Measurements from ENCODE around the gene PDE3A.

The PDE3A gene

DNA sequence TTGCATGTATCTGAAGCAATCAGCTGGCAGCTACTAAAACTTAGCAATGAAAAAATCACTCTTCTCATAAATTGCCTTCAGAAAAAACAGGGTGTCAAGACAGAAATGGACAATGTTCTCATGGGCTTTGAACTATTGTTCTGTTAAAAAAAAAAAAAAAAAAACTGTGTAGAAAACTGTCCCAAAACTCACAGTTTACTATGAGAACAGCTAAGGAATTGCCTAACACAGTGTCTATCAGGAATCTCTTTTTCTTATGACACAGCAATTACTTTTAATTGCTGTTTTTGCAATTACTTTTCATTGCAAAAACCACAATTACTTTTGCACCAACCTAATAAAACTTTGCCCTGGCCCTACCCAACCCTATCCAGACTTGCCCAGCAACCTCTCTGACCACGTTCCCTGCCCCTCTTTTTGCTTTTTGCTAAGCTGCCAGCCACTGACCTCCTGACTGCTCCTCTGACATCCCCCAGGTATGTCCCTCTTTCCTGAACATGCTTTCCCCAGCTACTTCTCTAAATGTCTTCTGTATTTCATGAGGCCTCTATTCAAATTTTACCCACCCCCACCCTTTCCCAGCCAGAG, 258.8 kb downstream of the PDE3A start:
- DNase-seq, result no peak

DNA sequence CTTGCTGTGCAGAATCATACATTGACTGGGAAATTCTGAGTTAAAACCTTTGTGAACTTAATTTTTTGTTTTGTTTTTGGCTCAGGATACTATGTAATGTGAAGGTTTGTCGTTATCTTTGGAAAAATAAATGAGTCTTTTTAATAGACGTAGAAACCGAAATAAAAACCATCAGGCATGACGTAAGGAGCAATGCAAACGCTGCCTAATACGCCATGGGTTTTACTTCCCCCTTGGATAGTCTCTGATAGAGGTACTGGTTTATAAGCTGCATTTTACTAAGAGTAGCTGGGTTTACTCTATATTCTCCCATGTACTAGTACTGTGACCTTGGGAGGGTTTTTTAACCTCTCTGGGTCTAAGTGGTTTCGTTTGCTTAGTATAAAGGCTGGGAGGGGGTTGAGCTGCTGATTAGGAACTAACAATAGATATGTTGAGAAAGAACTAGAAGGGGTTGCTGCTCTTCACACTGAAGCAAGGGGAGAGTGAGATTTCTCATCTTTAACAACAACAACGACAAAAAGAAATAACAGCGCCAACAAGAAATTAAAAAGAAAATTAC, 260.0 kb downstream of the PDE3A start:
- no peak for DNase-seq

DNA sequence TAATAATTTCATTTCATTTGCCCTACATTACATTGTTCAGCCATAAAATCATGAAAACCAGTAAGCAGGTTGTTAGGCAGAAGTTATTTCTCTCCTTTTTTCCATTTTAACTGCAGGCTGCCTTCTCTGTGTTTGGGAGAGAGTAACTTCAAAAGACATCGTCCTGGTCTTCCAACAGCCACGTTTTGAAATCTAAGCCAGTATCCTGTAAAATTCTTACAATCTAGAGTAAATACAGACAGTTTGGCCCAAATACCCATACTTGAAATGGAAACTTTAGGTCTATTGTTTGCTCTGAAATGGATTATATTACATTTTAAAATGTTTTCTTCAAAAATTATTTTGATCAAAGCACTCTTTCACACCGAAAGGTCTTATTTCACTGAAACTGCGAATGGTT, 260.7 kb downstream of the PDE3A start:
- no peak for DNase-seq

DNA sequence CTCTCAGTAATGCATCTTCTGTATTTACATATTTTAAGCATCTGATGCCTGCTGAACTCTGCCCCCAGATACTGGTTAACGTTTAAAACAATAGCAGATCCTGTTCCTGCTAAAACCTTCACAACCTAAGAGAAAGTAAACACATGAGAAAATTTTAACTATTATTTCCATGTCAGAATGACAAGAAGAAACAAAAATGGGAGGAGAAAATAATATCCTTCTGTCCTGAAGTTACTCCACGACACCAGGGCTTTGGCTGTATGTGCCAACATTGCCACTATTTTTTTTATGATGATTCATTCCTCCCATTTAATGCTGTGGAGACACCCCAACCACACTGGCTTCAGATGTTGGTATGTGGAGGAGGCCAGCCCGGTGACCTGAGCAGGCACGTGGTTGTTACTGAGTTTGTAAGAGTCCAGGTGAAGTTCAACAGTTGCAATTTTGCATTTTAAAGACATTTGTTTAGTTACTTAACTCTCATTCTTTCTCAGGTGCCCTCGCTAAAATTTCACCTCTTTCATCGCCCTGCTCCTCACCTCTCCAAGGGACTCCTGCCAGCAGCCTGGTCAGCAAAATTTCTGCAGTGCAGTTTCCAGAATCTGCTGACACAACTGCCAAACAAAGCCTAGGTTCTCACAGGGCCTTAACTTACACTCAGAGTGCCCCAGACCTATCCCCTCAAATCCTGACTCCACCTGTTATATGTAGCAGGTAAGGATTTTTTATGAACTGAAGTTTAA, 261.2 kb downstream of the PDE3A start:
- no peak for DNase-seq

DNA sequence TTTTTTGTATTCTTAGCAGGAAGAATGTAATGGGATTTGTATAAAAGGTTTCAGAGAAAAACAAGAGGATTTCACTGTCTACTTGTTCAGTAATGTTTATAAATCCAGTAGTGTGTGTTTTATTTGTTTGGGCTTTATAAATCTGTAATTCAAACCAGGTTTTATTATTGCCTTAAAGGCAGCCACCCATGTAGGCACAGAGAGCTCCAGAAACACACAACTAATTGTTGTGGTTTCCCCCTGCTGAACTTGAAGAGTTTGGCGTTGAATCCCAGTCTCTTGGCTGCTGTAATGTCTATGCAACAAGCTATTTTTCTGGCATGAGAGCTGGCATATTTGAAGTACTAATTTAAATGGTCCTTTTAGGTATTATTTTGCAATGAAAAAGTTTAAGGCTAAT, 263.4 kb downstream of the PDE3A start:
- no peak for DNase-seq

DNA sequence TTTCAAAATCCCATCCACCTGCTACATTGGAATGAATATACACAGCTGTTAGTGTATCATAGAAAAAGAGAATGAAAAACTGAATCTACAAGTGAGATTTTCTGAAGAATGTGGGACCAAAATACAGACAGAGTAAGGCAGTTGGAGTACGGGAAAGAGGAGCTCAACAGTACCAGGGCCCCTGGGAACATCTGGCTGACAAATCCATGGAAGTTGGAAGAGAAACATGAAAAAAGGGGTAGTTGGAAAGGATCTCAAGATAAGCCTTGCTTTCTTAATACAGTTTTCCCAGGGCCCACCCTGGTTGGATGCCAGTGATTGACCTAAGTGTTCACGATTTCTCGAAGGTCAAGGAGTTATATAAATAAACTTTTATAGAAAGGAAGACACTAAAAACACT, 272.8 kb downstream of the PDE3A start:
- no peak for DNase-seq

DNA sequence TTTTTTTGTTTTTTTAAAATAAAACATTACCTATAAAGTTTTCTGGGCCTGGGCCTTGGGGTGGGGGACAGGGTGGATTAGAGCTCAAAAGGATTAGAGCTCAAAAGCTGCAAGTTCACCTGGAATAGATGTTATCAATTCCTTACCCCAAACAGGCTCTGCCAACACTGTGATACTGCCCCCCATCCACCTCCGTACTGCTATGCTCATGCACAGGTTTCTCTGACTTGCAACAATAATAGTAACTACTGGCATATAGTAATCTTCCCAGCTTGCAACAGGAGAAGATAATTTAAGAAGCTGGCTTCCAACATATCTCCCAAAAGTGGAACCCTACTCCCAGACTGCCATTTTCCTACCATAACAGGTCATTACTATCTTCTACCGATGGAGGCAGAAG, 275.5 kb downstream of the PDE3A start:
- DNase-seq, result no peak

DNA sequence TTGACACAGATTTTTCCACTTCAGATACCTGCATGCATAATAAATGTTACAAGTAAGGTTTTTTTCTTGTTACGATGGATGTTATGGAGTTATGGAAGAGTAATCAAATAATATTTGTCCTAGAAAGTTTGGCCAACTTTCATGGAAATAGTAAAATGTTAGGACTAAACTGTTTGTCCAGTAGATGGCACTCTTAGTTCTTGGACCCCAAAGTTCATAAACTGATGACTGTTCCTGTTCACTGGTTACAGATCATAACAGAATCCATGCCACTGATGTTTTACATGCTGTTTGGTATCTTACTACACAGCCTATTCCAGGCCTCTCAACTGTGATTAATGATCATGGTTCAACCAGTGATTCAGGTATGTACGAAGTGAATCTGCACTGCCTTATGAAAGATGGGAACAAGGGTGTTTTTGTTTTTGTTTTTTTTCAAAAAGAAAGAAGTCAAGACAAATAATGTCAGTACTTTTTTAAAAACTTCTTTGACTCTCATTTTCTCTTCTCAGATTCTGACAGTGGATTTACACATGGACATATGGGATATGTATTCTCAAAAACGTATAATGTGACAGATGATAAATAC, 278.0 kb downstream of the PDE3A start:
- no peak for DNase-seq

DNA sequence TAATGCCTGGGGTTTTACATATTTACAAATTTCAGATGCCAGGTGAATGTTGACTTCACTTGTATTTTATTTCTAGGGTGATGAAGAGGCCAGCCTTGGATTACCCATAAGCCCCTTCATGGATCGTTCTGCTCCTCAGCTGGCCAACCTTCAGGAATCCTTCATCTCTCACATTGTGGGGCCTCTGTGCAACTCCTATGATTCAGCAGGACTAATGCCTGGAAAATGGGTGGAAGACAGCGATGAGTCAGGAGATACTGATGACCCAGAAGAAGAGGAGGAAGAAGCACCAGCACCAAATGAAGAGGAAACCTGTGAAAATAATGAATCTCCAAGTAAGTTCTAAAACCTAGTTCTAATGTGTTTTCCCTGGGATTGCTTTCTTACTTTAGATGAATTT, 285.5 kb downstream of the PDE3A start:
- no peak for DNase-seq

DNA sequence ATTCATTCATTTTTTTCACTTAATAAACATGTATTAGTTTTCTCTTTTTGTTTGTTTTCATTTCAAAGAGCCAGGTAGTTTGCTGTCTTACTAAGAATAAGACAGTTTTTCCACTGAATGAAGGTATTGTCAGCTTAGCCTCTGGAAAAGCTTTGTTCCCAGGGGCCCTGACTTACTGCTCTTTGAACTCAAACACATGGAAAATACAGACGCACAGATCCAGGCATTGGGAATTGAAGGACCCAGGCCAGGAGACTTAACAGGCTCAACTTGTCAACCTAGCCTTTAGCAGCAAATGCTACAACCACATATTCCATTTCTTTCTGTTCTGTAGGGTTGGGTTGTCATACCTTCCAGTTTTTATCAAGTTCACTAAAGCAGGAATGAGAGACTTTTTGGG, 288.3 kb downstream of the PDE3A start:
- DNase-seq, result no peak

DNA sequence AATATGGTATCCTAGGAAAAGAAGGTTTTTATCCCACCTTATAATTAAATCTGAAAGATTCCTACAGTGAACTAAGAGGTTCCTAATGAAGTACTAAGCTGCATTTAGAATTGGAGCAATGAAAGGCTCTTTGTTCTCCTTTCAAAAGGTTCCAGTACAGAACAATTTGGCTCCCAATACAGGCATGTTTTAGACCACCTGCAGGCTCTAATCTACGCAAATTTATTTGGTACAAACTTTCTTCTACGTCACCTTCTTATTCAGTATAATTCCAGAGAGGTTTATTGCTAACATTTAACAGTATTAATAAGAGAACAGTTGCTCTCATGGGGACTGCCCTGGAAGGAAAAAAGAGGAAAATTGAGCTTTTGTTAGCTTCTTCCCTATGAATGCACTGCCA, 289.2 kb downstream of the PDE3A start:
- DNase-seq, result no peak

DNA sequence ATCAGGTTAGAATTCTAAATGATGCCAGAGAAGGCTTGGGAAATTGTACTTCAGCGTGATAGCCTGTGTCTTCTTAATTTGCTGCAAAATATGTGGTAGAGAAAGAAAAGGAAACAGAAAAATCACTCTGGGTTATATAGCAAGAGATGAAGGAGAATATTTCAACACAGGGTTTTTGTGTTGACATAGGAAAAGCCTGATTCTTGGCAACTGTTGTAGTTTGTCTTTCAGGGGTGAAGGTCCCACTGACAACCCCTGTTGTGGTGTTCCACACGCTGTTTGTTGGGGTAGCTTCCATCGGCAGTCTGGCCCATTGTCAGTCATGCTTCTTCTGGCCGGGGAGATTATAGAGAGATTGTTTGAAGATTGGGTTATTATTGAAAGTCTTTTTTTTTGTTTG, 313.0 kb downstream of the PDE3A start:
- no peak for DNase-seq

DNA sequence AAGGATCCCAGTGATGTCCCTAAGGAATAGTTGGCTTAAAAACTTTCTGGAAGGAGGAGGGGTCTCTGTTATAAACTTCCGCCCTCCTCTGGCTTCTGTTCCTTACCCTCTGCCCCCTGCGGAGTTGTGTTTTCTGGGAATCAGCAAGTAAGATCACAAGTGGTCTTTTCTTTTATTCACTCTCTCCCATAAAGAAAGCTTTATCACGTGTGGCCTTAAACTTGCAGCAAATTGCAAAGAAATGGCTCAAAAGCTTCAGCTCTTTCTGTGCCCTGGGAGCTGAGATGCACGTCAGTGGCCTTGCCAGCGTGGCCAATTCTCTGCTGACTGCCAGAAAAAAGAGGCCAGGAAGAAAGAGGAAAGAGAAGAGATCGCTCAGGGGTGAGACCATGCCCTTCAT, 326.9 kb downstream of the PDE3A start, which contains the start of gene SLCO1C1:
SLCO1C1 (plus strand) TSS at position 101 of the 400 bp plus-strand sequence. CDS start 4,245 bp downstream, outside the sequence.
- no peak for DNase-seq

DNA sequence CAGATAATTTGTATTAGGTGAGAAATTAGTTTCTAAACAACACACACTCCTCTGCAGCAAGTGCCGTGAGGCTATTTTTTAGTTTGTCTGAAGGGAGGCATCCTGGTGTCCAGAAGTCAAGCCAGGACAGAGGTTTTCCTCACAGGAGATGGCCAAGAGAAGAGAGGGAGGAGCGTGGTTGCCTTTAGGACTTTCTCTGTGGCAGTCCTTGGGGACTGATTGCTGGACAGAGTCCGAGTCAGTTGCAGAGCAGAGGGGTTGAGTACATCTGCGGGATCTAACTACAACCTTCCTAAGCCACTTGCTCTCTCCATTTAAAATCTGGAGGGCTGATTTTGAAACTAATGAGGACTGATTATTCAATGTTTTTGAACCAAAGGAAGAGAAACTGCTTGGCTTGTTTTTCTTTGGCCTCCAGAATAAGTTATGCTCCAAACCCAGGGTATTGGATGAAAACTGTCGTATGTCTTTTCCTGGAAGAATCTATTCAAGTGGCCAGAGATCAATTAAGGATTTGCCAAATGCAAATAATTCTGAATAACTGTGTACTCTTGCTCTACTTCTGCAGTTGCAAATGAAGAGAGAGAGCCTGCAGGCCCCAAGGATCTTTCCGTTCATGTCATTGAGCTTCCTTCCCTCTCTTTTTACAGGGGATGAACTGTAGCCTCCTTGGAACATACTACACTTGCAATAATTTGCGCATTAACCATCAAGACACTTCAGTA, 328.0 kb downstream of the PDE3A start:
- no peak for DNase-seq

DNA sequence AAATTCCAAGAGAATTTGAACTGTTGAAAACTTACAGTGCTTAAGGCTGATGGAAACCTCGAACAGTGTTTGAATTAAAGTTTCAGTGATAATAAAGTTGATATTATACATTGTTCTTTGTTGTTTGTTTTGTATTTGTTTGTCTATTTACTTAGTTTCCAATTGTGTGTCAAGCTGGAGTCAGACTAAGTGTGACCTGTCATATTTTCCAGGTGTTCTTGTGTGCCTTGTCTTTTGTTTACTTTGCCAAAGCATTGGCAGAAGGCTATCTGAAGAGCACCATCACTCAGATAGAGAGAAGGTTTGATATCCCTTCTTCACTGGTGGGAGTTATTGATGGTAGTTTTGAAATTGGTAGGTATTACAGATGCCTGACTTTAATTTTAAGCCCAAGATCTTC, 332.8 kb downstream of the PDE3A start:
- no peak for DNase-seq

DNA sequence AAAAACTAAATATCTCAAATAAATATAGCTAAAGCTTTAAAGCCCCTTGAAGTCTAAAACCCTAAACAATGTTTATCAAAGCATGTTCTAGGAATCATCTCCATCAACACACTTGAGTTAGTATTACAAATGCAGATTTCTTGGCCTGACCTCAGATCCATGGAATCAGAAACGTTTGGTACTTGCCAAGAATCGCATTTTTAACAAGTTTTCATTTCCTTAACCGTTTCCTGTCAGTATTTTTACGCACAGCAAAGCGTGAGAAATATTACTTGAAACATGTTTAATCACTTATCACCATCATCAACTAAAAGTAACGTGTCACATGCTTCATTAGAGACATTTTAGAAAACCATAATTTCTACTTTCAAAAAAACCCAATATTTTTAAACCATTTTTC, 336.5 kb downstream of the PDE3A start:
- DNase-seq, result no peak

DNA sequence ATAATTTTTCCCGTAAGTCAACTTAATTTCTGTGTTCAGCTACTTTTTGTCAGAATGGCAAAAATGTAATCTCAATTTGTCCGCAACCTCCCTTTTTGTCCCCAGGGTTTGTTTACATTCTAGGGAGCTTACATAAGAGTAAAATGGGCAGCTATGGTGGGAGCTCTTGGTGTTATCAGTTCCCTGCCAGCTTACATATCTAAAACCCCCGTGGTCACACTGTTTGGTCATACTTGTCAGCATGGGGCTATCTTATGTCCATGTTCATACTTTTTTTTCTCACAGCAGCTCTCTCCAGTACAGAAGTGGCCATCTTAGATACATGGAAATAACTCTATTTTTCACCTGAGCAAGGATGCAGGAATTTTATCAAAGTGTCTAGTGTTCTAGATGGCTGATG, 343.5 kb downstream of the PDE3A start:
- DNase-seq, result no peak

DNA sequence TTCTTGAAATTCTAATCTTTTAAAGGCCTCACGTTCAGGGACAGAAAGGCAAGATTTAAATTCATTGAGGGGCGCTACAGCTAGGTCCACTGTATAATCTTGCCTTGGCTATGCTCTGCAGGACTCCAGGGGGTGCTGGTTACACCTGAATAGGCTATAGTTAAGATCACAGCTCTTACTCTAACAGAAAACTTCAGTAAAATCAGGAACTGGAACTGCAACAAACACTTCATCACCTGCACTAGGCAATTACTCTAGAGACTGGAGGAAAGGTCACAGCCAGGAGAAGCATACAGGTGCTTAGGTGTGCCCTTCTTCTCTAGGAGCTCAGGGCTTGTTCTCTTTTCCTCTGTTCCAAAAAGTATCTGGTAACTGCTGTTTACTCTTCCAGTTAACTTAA, 347.7 kb downstream of the PDE3A start:
- DNase-seq, result no peak

DNA sequence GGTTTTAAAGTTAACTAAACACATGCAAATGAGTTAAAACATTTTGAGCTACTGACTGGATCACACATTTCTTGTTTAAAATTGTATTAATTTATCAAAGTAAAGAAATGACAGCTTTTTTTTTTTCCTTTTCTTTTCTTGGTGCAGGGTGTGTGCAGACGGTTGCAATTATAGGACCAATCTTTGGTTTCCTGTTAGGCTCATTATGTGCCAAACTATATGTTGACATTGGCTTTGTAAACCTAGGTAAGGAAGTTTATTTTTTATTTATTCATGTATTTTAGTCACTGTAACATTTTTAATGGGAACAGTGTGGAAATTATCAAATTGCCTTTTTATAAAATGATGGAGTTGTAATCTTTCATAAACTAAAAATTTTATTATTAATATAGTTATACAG, 348.6 kb downstream of the PDE3A start:
- no peak for DNase-seq

DNA sequence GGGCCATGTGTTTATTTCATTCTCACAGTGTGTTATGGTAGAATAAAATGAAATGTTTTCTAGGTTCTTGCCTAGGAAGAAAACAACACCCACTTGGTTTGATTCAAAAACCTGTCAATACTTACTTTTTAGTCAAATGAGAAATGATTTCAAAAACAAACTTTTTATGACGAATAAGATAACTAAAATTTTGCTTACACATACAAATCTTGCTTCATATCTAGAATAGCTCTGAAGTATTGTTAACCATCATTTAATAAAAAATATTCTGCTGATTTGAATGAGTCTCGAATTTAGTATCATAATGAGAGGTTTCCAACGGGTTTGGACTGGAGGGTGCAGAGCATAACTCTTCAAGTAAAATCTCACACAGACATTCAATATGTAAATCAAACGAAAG, 350.0 kb downstream of the PDE3A start:
- no peak for DNase-seq

DNA sequence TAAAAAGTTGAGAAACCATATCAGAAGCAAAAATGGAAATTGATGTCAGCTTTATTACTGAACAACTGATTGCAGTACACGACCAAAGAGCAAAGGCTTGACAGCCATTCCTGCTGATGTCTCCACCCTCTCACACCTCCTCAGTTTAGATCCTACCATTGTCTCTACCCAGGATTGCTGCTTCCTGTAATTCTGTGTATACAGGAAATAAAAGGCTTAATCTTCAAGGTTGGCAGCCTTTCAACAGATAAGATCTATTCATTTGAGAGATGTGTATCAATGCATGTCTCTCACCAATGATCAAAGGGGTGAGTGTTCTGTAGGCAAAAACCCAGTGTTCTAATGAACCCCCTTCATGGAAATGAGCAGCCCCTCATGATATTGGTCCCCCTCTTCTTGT, 353.8 kb downstream of the PDE3A start:
- no peak for DNase-seq

DNA sequence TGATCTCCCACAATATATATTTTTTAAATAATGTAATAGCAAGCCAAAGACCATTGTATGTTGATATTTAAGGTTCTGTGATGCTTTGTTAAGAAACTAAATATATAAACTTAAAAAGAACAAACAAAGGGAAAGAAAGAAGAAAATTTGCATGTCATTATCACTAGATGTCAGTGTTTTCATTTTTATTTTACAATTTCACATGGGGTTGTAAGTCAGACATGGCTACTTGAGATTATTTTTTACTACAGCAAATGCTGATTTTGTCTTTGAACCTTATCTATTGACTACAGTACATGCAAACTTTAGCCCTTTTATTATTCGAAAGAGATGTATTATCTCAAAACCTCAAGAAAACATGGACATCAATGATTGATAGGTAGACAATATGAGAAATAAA, 362.9 kb downstream of the PDE3A start:
- no peak for DNase-seq
